ENCODE data around the gene CFAP54. TPM values are rescaled to one million over a fixed set of nuclear protein-coding genes. Genes with fewer than 3 reads are reported as not detected.
"Not testable (repeated sequence)": the region's sequence is repeated elsewhere in the genome, so short reads cannot be mapped to it uniquely, and the experiment has no call there.

The CFAP54 gene
- total RNA-seq, 1 donor from 2014 or later, result 0.15 TPM

GRCh38 chr12:96578526-96579125 lies 89.2 kb downstream of the CFAP54 start:
- peak; percentile 39 for TF ChIP-seq CTCF (IDR thresholded peaks at IDR 0.05; ENCODE audit: partially characterized antibody, unreplicated experiment)
- Mint-ChIP-seq H3K4me3 (ENCODE audit: unreplicated experiment) (no peak overlapping the region), H3K27ac (ENCODE audit: unreplicated experiment) (no peak overlapping the region), H3K36me3 (ENCODE audit: unreplicated experiment) (no peaks in the 10 kb centered on the region), H3K9me3 (ENCODE audit: unreplicated experiment) (no peaks in the 10 kb centered on the region), H3K27me3 (ENCODE audit: unreplicated experiment) (no peaks in the 10 kb centered on the region), H3K4me1 (ENCODE audit: low read depth, unreplicated experiment) (no peaks in the 10 kb centered on the region)
- DNase-seq, result no peak

- no peaks in the 10 kb centered on the region for H3K36me3 Mint-ChIP-seq (ENCODE audit: unreplicated experiment)
- H3K9me3 Mint-ChIP-seq (ENCODE audit: unreplicated experiment), result no peaks in the 10 kb centered on the region
- no peak for TF ChIP-seq CTCF (IDR thresholded peaks at IDR 0.05; ENCODE audit: partially characterized antibody, unreplicated experiment)
These were observed 96.6 kb downstream of the CFAP54 start for GRCh38 chr12:96585977-96586376.

GRCh38 chr12:96587691-96588090 lies 98.3 kb downstream of the CFAP54 start:
- no peak overlapping the region for H3K27ac Mint-ChIP-seq (ENCODE audit: unreplicated experiment)
- H3K4me3 Mint-ChIP-seq (ENCODE audit: unreplicated experiment), result no peak overlapping the region
- peaks cover 5% of the 10 kb centered on the region for H3K27me3 Mint-ChIP-seq (ENCODE audit: unreplicated experiment)
- no peak for TF ChIP-seq CTCF (IDR thresholded peaks at IDR 0.05; ENCODE audit: partially characterized antibody, unreplicated experiment)
- H3K36me3 Mint-ChIP-seq (ENCODE audit: unreplicated experiment), result no peaks in the 10 kb centered on the region
- H3K9me3 Mint-ChIP-seq (ENCODE audit: unreplicated experiment), result no peaks in the 10 kb centered on the region
- H3K4me1 Mint-ChIP-seq (ENCODE audit: low read depth, unreplicated experiment), result no peaks in the 10 kb centered on the region
- no peak for DNase-seq

More at GRCh38 chr12:96585977-96586376, 96.6 kb downstream of the CFAP54 start:
- Mint-ChIP-seq H3K4me1 (ENCODE audit: low read depth, unreplicated experiment) (no peaks in the 10 kb centered on the region), H3K4me3 (ENCODE audit: unreplicated experiment) (no peak overlapping the region), H3K27me3 (ENCODE audit: unreplicated experiment) (peaks cover 5% of the 10 kb centered on the region), H3K27ac (ENCODE audit: unreplicated experiment) (no peak overlapping the region)
- DNase-seq, result no peak

GRCh38 chr12:96590970-96591369 lies 101.6 kb downstream of the CFAP54 start:
- Mint-ChIP-seq H3K36me3 (ENCODE audit: unreplicated experiment) (no peaks in the 10 kb centered on the region), H3K27me3 (ENCODE audit: unreplicated experiment) (peaks cover 3% of the 10 kb centered on the region), H3K27ac (ENCODE audit: unreplicated experiment) (no peak overlapping the region), H3K4me3 (ENCODE audit: unreplicated experiment) (no peak overlapping the region), H3K9me3 (ENCODE audit: unreplicated experiment) (no peaks in the 10 kb centered on the region), H3K4me1 (ENCODE audit: low read depth, unreplicated experiment) (no peaks in the 10 kb centered on the region)
- DNase-seq, result no peak
- no peak for TF ChIP-seq CTCF (IDR thresholded peaks at IDR 0.05; ENCODE audit: partially characterized antibody, unreplicated experiment)

GRCh38 chr12:96604374-96604773 lies 115.0 kb downstream of the CFAP54 start:
- not testable (repeated sequence) for H3K4me3 Mint-ChIP-seq (ENCODE audit: unreplicated experiment); H3K9me3 Mint-ChIP-seq (ENCODE audit: unreplicated experiment); DNase-seq; H3K4me1 Mint-ChIP-seq (ENCODE audit: low read depth, unreplicated experiment); H3K36me3 Mint-ChIP-seq (ENCODE audit: unreplicated experiment); H3K27ac Mint-ChIP-seq (ENCODE audit: unreplicated experiment); H3K27me3 Mint-ChIP-seq (ENCODE audit: unreplicated experiment)

All from glutamatergic neuron (in vitro differentiated cells).